NCI-H774 (cell line): ENCODE results near the gene ZFYVE21.

Experiments
- DNase-seq: peaks from one replicate; lab custom pipeline; 2025; lab: John Stamatoyannopoulos, UW

ZFYVE21 gene

GRCh38 chr14:103725001-103725682 is 9.5 kb downstream of the ZFYVE21 start:
- DNase-seq = no peak

GRCh38 chr14:103725739-103726395 is 10.3 kb downstream of the ZFYVE21 start:
- no peak for DNase-seq

DNA sequence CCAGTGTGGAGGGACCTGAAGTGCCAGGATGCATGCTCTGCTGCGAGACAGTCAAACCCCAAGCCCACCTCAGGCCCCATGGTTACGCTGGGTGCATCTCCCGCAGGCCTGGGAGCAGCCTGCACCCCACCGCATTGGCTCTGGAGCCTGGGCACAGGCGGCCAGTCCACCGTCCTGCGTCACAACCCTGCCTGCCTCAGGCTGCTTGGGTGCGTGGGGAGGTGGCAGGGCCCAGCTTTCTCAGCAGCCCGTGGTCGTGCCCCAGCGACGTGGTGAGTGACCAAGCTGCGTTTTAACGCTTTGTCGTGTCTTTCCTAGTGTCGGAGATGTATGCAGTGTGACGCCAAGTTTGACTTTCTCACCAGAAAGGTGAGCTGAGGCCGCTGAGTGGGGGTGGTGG is 10.9 kb downstream of the ZFYVE21 start:
- DNase-seq = no peak

DNA sequence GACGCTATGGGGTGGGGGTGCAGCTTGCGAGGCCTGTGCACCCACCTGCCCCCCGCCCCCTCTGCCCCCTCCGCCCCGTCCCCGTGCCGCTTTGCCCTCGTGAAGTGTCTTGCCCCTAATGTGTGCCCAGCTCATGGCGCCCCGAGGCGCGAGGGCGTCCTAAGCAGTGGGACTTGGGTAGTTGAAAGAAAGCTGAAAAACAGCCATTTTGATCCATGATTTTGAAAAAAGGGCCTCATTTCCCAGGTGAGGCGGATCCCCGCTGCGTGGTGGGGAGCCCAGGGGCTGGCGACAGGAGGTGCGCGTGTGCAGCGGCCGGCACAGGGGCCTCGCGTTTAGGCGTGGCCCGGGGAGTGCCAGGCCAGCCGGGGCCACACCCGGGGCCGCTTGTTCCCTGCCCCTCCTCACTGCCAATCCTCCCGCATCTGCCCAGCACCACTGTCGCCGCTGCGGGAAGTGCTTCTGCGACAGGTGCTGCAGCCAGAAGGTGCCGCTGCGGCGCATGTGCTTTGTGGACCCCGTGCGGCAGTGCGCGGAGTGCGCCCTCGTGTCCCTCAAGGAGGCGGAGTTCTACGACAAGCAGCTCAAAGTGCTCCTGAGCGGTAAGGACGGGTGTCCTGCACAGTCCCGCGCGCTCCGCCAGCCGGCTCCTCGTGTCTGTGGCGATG is 11.8 kb downstream of the ZFYVE21 start:
- no peak for DNase-seq

DNA sequence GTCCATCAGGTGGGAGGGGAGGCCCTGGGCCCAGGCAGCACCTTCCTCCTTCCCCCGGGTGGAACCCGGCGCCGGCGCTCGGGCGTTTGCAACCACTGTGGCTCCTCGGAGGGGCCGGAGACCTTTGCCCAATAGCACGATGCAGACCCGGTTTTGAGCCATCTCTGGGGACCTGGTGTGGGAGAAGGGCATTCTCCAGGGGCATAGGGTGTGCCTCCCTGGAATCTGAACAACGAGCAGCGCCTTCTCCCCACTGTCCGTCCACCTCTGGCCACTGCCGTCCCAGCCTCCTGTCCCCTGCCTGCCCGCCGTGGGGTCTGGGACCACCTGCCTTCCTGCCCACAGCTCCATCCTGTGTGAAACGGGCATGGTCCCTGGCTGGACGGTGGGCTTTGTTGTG is 12.5 kb downstream of the ZFYVE21 start:
- DNase-seq = no peak

- DNase-seq = no peak
Observed at GRCh38 chr14:103728721-103729120, 13.1 kb downstream of the ZFYVE21 start.

DNA sequence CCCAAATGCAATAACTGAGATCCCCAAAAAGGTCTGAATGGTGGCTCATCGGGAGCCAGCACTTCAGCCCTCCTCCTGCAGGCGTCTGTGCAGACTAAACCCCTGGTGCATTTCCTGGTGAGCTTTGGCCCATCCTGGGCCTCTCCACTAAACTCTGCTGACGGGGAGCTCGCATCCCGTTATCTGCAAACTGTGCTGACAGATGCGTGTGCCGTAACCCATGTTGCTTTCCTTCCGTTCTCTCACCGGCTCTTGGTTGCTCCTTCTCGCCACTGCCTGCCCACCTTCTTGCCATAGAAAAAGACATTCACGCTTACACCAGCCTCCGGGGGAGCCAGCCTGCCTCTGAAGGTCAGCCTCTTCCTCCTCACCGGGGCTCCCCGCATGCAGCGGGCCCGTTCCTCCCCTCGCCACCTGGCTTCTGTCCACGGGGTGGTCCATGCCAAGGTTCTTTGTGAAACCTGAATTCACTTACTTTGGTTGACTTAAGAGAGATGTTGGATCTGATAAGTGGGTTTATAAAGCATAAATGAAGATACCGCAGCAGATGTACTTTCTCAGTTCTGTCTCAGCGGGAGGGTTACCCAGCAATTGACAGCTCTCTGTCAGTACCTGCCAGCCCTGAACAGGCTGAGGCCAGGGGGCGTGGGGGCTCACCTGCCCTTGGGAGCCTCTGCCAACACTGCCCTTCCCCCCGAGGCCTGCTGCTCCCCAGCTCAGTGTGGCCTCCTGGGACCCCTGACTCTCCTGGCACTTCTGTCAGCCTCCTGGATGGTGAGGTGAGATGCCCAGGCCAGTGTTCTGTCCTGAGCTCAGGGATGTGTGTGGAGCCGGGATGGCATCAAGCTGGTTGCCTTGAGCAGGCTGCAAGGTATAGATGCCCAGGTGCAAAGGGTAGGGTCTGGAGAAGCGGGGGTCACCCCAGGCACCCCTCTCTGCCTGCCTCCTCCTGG is 14.2 kb downstream of the ZFYVE21 start:
- DNase-seq = no peak

- no peak for DNase-seq
Observed at GRCh38 chr14:103730490-103731035, 15.0 kb downstream of the ZFYVE21 start.

DNA sequence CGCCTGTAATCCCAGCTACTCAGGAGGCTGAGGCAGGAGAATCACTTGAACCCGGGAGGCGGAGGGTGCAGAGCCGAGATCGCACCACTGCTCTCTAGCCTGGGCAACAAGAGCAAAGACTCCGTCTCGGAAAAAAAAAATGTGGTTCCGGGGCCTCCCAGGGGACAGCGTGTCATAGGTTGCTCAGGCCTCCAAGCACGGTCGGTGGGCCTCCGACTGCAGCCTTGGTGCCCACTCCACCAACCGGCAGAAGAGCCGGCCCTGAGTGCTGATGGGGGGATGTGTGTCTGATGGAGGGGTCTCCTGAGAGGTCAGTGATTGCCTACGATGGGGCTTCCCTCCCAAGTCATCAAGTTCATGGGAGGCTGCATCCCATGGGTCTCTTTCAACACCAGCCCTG is 15.9 kb downstream of the ZFYVE21 start:
- no peak for DNase-seq

GRCh38 chr14:103731916-103732867 is 16.6 kb downstream of the ZFYVE21 start:
- no peak for DNase-seq

- DNase-seq = no peak
Observed at GRCh38 chr14:103732868-103733620, 17.4 kb downstream of the ZFYVE21 start.

- no peak for DNase-seq
Observed at GRCh38 chr14:103733651-103734050, 18.0 kb downstream of the ZFYVE21 start.

GRCh38 chr14:103734081-103734888 is 18.7 kb downstream of the ZFYVE21 start:
- DNase-seq = no peak

DNA sequence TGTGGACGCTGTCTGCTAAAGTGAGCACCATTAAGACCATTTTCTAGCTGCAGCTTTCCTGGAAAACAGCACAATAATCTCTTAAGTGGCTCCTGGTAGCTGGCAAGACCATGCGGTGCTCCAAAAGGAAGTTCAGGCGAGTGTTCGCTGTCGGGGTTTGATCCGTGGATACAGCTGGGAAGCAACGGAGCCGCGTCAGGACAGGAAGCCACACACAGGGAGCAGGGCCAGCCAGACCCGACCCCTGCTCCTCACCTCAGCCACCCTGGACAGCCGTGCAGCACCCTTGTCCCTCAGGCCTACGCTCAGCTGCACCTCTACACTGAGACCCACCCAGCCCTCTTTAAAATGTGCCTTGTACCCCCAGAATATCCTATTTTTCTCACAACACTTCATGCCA is 19.4 kb downstream of the ZFYVE21 start:
- no peak for DNase-seq

GRCh38 chr14:103735439-103735814 is 19.8 kb downstream of the ZFYVE21 start:
- no peak for DNase-seq

- no peak for DNase-seq
Observed at GRCh38 chr14:103735815-103736545, 20.4 kb downstream of the ZFYVE21 start.

- no peak for DNase-seq
Observed at GRCh38 chr14:103736546-103737431, 21.2 kb downstream of the ZFYVE21 start.
